GM12872 (cell line): ENCODE measurements around the gene TCF7L1.

ENCODE experiments used
- TF ChIP-seq, protein P1 (sequence below): IDR thresholded peaks from 3 replicates; pipeline ENCODE4 v1.5.1; 2011; ENCODE audit warnings: low read depth, mild to moderate bottlenecking, low read length, moderate library complexity; ENCODE audit not compliant: insufficient read depth

The TCF7L1 gene

GRCh38 chr2:85309699-85310321 is 176.6 kb downstream of the TCF7L1 start:
- TF ChIP-seq, protein P1, sequence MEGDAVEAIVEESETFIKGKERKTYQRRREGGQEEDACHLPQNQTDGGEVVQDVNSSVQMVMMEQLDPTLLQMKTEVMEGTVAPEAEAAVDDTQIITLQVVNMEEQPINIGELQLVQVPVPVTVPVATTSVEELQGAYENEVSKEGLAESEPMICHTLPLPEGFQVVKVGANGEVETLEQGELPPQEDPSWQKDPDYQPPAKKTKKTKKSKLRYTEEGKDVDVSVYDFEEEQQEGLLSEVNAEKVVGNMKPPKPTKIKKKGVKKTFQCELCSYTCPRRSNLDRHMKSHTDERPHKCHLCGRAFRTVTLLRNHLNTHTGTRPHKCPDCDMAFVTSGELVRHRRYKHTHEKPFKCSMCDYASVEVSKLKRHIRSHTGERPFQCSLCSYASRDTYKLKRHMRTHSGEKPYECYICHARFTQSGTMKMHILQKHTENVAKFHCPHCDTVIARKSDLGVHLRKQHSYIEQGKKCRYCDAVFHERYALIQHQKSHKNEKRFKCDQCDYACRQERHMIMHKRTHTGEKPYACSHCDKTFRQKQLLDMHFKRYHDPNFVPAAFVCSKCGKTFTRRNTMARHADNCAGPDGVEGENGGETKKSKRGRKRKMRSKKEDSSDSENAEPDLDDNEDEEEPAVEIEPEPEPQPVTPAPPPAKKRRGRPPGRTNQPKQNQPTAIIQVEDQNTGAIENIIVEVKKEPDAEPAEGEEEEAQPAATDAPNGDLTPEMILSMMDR = no peak

GRCh38 chr2:85310330-85310729 is 177.1 kb downstream of the TCF7L1 start:
- TF ChIP-seq, protein P1 = no peak

- TF ChIP-seq, protein P1 = no peak
Measured at GRCh38 chr2:85312404-85312803, 179.2 kb downstream of the TCF7L1 start.

DNA sequence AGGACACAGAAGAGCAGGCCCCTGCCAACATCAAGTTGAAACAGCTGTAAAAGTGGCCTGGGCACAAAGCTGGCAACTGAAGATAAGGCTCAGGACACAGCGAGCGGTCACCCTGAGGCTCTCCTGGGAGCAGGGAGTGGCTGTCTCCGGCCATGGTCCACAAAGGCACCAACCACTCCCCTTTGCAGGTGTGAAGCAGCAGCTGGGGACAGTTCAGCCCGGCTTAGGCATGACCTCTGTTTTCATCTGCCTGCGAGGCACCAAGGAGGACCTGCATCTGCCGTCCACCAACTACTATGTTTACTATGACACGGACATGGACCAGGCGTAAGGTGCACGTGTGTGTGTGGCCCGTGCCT is 181.7 kb downstream of the TCF7L1 start:
- TF ChIP-seq, protein P1 = no peak

DNA sequence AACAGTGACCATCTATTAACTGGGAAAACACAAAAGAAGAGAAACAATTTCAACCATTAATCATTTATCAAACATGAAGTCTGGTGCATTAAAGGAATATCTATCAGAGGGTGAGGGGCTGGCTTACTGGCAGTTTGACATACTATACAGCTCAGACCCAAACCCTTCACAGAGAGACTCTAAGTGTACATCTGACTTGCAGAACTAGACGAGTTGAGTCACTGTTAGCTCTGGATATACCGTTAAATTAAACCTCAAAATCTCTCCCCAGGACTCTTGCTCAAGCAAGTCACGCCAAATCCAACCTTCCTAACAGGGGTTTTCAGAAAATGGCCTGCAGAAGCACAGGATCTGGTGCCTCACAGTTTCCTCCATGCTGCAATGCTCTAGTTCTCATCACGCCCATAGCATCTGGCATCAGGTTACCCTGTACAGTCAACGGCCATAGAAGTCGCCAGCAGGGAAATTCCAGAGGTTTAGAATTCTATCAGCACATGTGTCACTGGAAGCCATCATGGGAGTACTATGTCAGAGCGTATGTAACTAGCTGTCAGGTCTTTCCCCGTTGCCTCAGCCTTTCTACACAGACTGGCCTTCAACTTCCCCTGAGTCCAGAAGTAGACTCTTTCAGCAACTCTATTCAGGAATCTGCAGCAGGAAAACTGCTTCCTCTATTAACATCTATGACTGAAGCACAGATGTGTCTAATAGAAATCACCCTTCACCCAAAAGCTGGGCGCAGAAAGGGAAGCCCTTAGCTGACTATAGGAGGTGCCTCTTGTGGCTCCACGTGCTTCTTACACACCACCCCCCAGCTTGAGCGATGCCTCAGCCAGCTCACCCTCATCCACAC is 185.3 kb downstream of the TCF7L1 start:
- TF ChIP-seq, protein P1 = no peak

DNA sequence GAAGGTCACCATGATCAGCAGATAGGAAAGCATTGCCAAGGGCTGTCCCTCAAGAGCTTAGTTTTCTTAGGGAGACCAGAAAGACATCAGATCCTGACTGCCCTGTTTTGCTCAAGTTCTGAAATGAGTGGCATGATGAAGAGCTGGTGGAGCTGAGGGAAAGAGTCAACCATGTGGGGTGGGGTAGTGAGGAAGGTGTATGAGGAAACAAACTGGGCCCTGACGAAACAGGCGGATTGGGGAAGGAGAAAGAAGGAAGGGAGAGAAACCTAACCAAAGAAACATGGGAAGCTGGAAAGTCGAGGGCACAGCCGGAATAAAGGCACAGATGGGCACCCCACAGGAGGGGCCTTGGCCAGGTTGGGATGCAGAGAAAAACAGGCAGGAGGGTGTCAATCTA is 186.6 kb downstream of the TCF7L1 start:
- TF ChIP-seq, protein P1 = no peak

- TF ChIP-seq, protein P1 = no peak
Measured at GRCh38 chr2:85323351-85323987, 190.3 kb downstream of the TCF7L1 start.
